GM12878 (cell line): ENCODE measurements around the gene ZBED4. TPM values are rescaled to one million over a fixed set of nuclear protein-coding genes. Genes with fewer than 3 reads are reported as not detected.

Experiments used
- ATAC-seq: fragments of 200-7000 bp; cut with Tn5 transposase; 3 replicates; pipeline ENCODE4 v1.9.1; 2020; ENCODE audit warnings: mild to moderate bottlenecking, moderate library complexity
- BruUV-seq: library from RNA; stranded (reverse); fragments of 400-500 nt; replicated peaks from 2 replicates; lab custom pipeline; 2021; lab: Mats Ljungman, UMichigan
- CTCF ChIA-PET: fragments of 300-600 bp; sonication (Branson Sonifier 250); formaldehyde crosslinking; extraction: SDS; loops from one replicate; lab custom pipeline; 2021; ENCODE audit warnings: inconsistent platforms; lab: Yijun Ruan, JAX
- POLR2A ChIA-PET: fragments of 350-600 bp; formaldehyde crosslinking; extraction: SDS; loops from one replicate; lab custom pipeline; 2021; ENCODE audit warnings: inconsistent platforms; lab: Charles Lee
- RAD21 ChIA-PET: fragments of 300-600 bp; sonication (Branson Sonifier 250); formaldehyde crosslinking; loops from one replicate; lab custom pipeline; 2023; ENCODE audit warnings: antibody characterized with exemption; ENCODE audit not compliant: unreplicated experiment; lab: Charles Lee
- SMC1A ChIA-PET: fragments of 300-600 bp; sonication (Branson Sonifier 250); formaldehyde crosslinking; loops from one replicate; lab custom pipeline; 2023; ENCODE audit not compliant: unreplicated experiment, uncharacterized antibody; lab: Charles Lee
- DNase-seq: peaks from one replicate; pipeline ENCODE4 v3.0.0-alpha.2; 2011; ENCODE audit warnings: low read depth, low spot score
- FAIRE-seq: peaks from 3 replicates; lab custom pipeline; 2011; peaks lifted over from hg19 to GRCh38; lab: Jason Lieb, UNC
- H2AFZ ChIP-seq: 2 replicates; pipeline ENCODE4 v1.6.0; 2011; ENCODE audit warnings: low read depth, low read length, control low read depth; ENCODE audit not compliant: control insufficient read depth
- H3K27ac ChIP-seq: 2 replicates; pipeline ENCODE4 v1.5.1; 2011; ENCODE audit warnings: control low read depth; ENCODE audit not compliant: control insufficient read depth, insufficient read depth
- H3K27me3 ChIP-seq, 2 experiments: replicated peaks in 1 of 2; 2 replicates each; pipeline versions ENCODE4 v1.6.0 to v1.6.1; 2011; ENCODE audit warnings: low read length in 1 of 2; ENCODE audit not compliant: control insufficient read depth in 2 of 2, insufficient read depth in 2 of 2
- H3K36me3 ChIP-seq, 2 experiments: 2 replicates each; pipeline ENCODE4 v1.5.1; 2011; ENCODE audit warnings: low read length in 1 of 2; ENCODE audit not compliant: control insufficient read depth in 2 of 2, insufficient read depth in 2 of 2
- H3K4me1 ChIP-seq: 2 replicates; pipeline ENCODE4 v1.6.1; 2011; ENCODE audit warnings: mild to moderate bottlenecking, low read length, moderate library complexity, mixed read lengths; ENCODE audit not compliant: control insufficient read depth, insufficient read depth
- H3K4me2 ChIP-seq: 2 replicates; pipeline ENCODE4 v1.6.0; 2011; ENCODE audit warnings: control low read depth; ENCODE audit not compliant: control insufficient read depth, insufficient read depth
- H3K4me3 ChIP-seq: fragments of 200-600 bp; sonication (generic); 2 replicates; pipeline ENCODE4 v1.5.1; 2016
- H3K79me2 ChIP-seq: 2 replicates; pipeline ENCODE4 v1.6.0; 2011; ENCODE audit warnings: low read length; ENCODE audit not compliant: control insufficient read depth, insufficient read depth
- H3K9ac ChIP-seq: 2 replicates; pipeline ENCODE4 v1.8.0; 2011; ENCODE audit warnings: low read length, control low read depth, mixed read lengths; ENCODE audit not compliant: control insufficient read depth, insufficient read depth
- H3K9me3 ChIP-seq: replicated peaks from 3 replicates; pipeline ENCODE4 v1.5.1; 2011; ENCODE audit warnings: mild to moderate bottlenecking, low read length; ENCODE audit not compliant: control insufficient read depth, insufficient read depth
- H4K20me1 ChIP-seq: 2 replicates; pipeline ENCODE4 v1.6.0; 2011; ENCODE audit not compliant: control insufficient read depth, insufficient read depth
- CBX3 ChIP-seq: fragments of 200-600 bp; sonication (generic); IDR thresholded peaks from 2 replicates; pipeline ENCODE4 v1.6.1; 2016; ENCODE audit warnings: low read depth, borderline replicate concordance
- CEBPZ ChIP-seq: fragments of 150-350 bp; IDR thresholded peaks from 2 replicates; pipeline ENCODE4 v1.6.1; 2016; ENCODE audit warnings: low read depth, low read length
- E4F1 ChIP-seq: fragments of 450-650 bp; IDR thresholded peaks from 2 replicates; pipeline ENCODE4 v1.6.1; 2018; ENCODE audit warnings: borderline replicate concordance, mild to moderate bottlenecking; ENCODE audit not compliant: partially characterized antibody
- IKZF2 ChIP-seq, 2 experiments: fragments of 450-650 bp; IDR thresholded peaks; 2 replicates each; pipeline ENCODE4 v1.6.1; 2017; ENCODE audit warnings: mild to moderate bottlenecking in 2 of 2, moderate library complexity in 2 of 2
- NFXL1 ChIP-seq: fragments of 450-650 bp; IDR thresholded peaks from 2 replicates; pipeline ENCODE4 v1.6.1; 2017; ENCODE audit warnings: antibody characterized with exemption, mild to moderate bottlenecking, borderline replicate concordance
- RAD51 ChIP-seq: fragments of 450-650 bp; IDR thresholded peaks from 2 replicates; pipeline ENCODE4 v1.6.1; 2016; ENCODE audit warnings: moderate library complexity, mild to moderate bottlenecking, inconsistent platforms
- SMC3 ChIP-seq: IDR thresholded peaks from 2 replicates; pipeline ENCODE4 v1.6.1; 2011; ENCODE audit warnings: low read length, improper control_type of control experiment, borderline replicate concordance
- SUZ12 ChIP-seq: fragments of 200-600 bp; sonication (generic); IDR thresholded peaks from one replicate; pipeline ENCODE4 v1.6.1; 2018; ENCODE audit warnings: antibody characterized with exemption, mild to moderate bottlenecking; ENCODE audit not compliant: unreplicated experiment
- TAF1 ChIP-seq: IDR thresholded peaks from 2 replicates; pipeline ENCODE4 v1.6.1; 2011; ENCODE audit warnings: mild to moderate bottlenecking, low read depth, low read length, borderline replicate concordance
- TCF3 ChIP-seq: IDR thresholded peaks from 2 replicates; pipeline ENCODE4 v1.6.1; 2012; ENCODE audit warnings: low read depth, mild to moderate bottlenecking, low read length, borderline replicate concordance; ENCODE audit not compliant: insufficient read depth
- ZNF24 ChIP-seq: fragments of 450-650 bp; IDR thresholded peaks from 2 replicates; pipeline ENCODE4 v1.6.1; 2017; ENCODE audit warnings: antibody characterized with exemption, mild to moderate bottlenecking
- ZNF274 ChIP-seq: IDR thresholded peaks from one replicate; pipeline ENCODE4 v1.8.0; 2011; ENCODE audit not compliant: insufficient read length, insufficient read depth
- ZNF687 ChIP-seq: fragments of 450-650 bp; IDR thresholded peaks from 2 replicates; pipeline ENCODE4 v1.6.1; 2017; ENCODE audit warnings: mild to moderate bottlenecking, moderate library complexity
- WGBS: methylation state at CpG from one replicate; pipeline ENCODE4 v1.1.6; 2016; ENCODE audit warnings: low lambda C conversion rate; ENCODE audit not compliant: insufficient replicate concordance, insufficient coverage; ENCODE audit errors: missing lambda C conversion rate; 5-methylcytosine and 5-hydroxymethylcytosine counted together
- in situ Hi-C: fragments of 300-500 bp; cut with MboI; formaldehyde crosslinking; loops from 9 replicates; pipeline ENCODE4 v1.14.3; 2018; ENCODE audit warnings: mixed read lengths
- intact Hi-C: fragments of 100-400 bp; cut with micrococcal nuclease; formaldehyde crosslinking; loops from one replicate; pipeline ENCODE4 v1.14.2; 2022; ENCODE audit not compliant: unreplicated experiment
- polyA plus RNA-seq, 11 experiments: library from polyadenylated mRNA; depleted of rRNA in 4 of 11; unstranded in 6 of 11; stranded (reverse) in 5 of 11; fragments of >200 nt; fragmentation: Nextera tagmentation in 4 of 11; fragmentation: Illumina TruSeq in 1 of 11; extraction: Ambion mirVana in 4 of 11; extraction: Trizol in 1 of 11; gene quantifications; 1 replicate in 1 of 11; 2 replicates in 10 of 11; pipeline versions ENCODE4 v1.2.1 to v1.2.3, GENCODE V29; 2011 to 2016; ENCODE audit warnings: inconsistent platforms in 2 of 11, missing spikeins in 2 of 11, low read depth in 1 of 11
- total RNA-seq, 4 experiments: library from RNA; depleted of rRNA in 3 of 4; stranded (reverse); fragments of >200 nt in 3 of 4; fragmentation: Illumina TruSeq in 1 of 4; extraction: Trizol in 1 of 4; gene quantifications; 2 replicates each; pipeline versions ENCODE4 v1.2.1 to v1.2.3, GENCODE V29; 2013 to 2021

The ZBED4 gene
- total and polyA plus RNA-seq, 10 of the 15 experiments (the other 5 are each of a cell fraction or from before 2014, with no cell fraction given): 2.3 to 21.6 (median 12.8) TPM

GRCh38 chr22:49878206-49878605, 24.6 kb downstream of the ZBED4 start:
- H4K20me1 ChIP-seq: no peaks in the 10 kb centered on the region
- 78% methylated on average over 8 of the region's 8 CpGs for WGBS
- ChIA-PET RAD21 (no interaction called here), POLR2A (interaction anchor here (0.9 kb wide), 1 partner anchor 14 kb away, joined by 3 read pairs; no protein-coding TSS in a partner anchor), CTCF (no interaction called here), SMC1A (no interaction called here)
- no TSS peak for BruUV-seq
- no peak for FAIRE-seq
- H3K4me3 ChIP-seq: no peak overlapping the region
- no peak overlapping the region for H2AFZ ChIP-seq
- in situ Hi-C loops: no loop called here
- H3K9ac ChIP-seq: no peak overlapping the region
- intact Hi-C loops: no loop called here
- H3K36me3 ChIP-seq: no peaks in the 10 kb centered on the region; a peak in 1 of 4 replicates
- peaks cover 48% of the 10 kb centered on the region for H3K79me2 ChIP-seq
- no peaks in the 10 kb centered on the region for H3K27me3 ChIP-seq
- no peak for ATAC-seq
- H3K9me3 ChIP-seq: peaks cover 4% of the 10 kb centered on the region; the same call in 2 of the 3 replicates
- peaks cover 28% of the 10 kb centered on the region for H3K4me1 ChIP-seq
- no peak overlapping the region for H3K4me2 ChIP-seq
- no peak overlapping the region for H3K27ac ChIP-seq
- no peak for DNase-seq
- TF ChIP-seq ZNF274: no peak
- TF ChIP-seq CBX3: no peak
- TF ChIP-seq SUZ12: no peak
- no peak for TF ChIP-seq NFXL1
- TF ChIP-seq IKZF2 (IDR thresholded peaks at IDR 0.05): no peak
- no peak for TF ChIP-seq TCF3
- no peak for TF ChIP-seq TAF1
- TF ChIP-seq ZNF687: no peak
- TF ChIP-seq ZNF24: no peak
- no peak for TF ChIP-seq E4F1
- no peak for TF ChIP-seq SMC3
- no peak for TF ChIP-seq RAD51
- no peak for TF ChIP-seq CEBPZ
